Suprapubic skin (tissue), 4 donors: ENCODE data around the gene PLOD2.

Experiments
- CTCF ChIP-seq, 2 donors: fragments of 200-600 bp in 1 of 2; fragments of 450-650 bp in 1 of 2; sonication (generic) in 1 of 2; IDR thresholded peaks; one replicate each; pipeline ENCODE4 v1.5.1; 2016 to 2019; ENCODE audit warnings: antibody characterized with exemption in 2 of 2, mild to moderate bottlenecking in 1 of 2, moderate library complexity in 1 of 2
- EP300 ChIP-seq: sonication (generic); formaldehyde crosslinking; IDR thresholded peaks from one replicate; pipeline ENCODE4 v1.6.1; 2017; ENCODE audit warnings: antibody characterized with exemption
- POLR2A ChIP-seq, 2 donors: fragments of 450-650 bp; IDR thresholded peaks; one replicate each; pipeline ENCODE4 v1.6.1; 2017; ENCODE audit warnings: antibody characterized with exemption in 2 of 2, mild to moderate bottlenecking in 2 of 2, moderate library complexity in 2 of 2
- POLR2AphosphoS5 ChIP-seq, 3 donors: sonication (generic); formaldehyde crosslinking; IDR thresholded peaks; one replicate each; pipeline ENCODE4 v1.6.1; 2017; ENCODE audit warnings: antibody characterized with exemption in 3 of 3

- TF ChIP-seq CTCF (IDR thresholded peaks at IDR 0.05) (no peak), EP300 (no peak), POLR2A (IDR thresholded peaks at IDR 0.05) (no peak), POLR2AphosphoS5 (IDR thresholded peaks at IDR 0.05) (no peak)
Observed at GRCh38 chr3:146036281-146036680, 124.7 kb downstream of the PLOD2 start.
